Mesenchymal stem cell (in vitro differentiated cells and primary cell): ENCODE results near the gene OTOP1.
A peak's percentile ranks its signal among the peaks of the same experiment; 100 is the strongest.
"Not testable (repeated sequence)": the region's sequence is repeated elsewhere in the genome, so short reads cannot be mapped to it uniquely, and the experiment has no call there.

Experiments
- DNase-seq: peaks from one replicate; pipeline ENCODE4 v3.0.0-alpha.2; 2013
- H2AFZ ChIP-seq: one replicate; pipeline ENCODE4 v1.6.1; 2013; ENCODE audit warnings: low read depth, mild to moderate bottlenecking, control low read depth, inconsistent platforms, low read length, moderate library complexity
- H2AK5ac ChIP-seq: 2 replicates; pipeline ENCODE4 v1.6.1; 2013; ENCODE audit warnings: low read length, moderate library complexity, mild to moderate bottlenecking, inconsistent platforms; ENCODE audit not compliant: severe bottlenecking
- H2BK120ac ChIP-seq: one replicate; pipeline ENCODE4 v1.6.1; 2013; ENCODE audit warnings: low read depth, mild to moderate bottlenecking, inconsistent platforms, low read length, moderate library complexity
- H2BK12ac ChIP-seq, 2 experiments: one replicate each; pipeline ENCODE4 v1.6.1; 2013; ENCODE audit warnings: inconsistent platforms in 2 of 2, low read length in 2 of 2, mild to moderate bottlenecking in 2 of 2, moderate library complexity in 2 of 2, control low read depth in 1 of 2
- H2BK15ac ChIP-seq: one replicate; pipeline ENCODE4 v1.6.1; 2013; ENCODE audit warnings: mild to moderate bottlenecking, low read depth, inconsistent platforms; ENCODE audit not compliant: poor library complexity, severe bottlenecking
- H2BK5ac ChIP-seq: 2 replicates; pipeline ENCODE4 v1.6.1; 2013; ENCODE audit warnings: low read depth, mild to moderate bottlenecking, low read length, control low read depth, inconsistent platforms; ENCODE audit not compliant: poor library complexity, severe bottlenecking
- H3K14ac ChIP-seq, 2 experiments: one replicate each; pipeline ENCODE4 v1.6.1; 2013; ENCODE audit warnings: inconsistent platforms in 2 of 2, low read length in 2 of 2, control low read depth in 1 of 2, mild to moderate bottlenecking in 1 of 2, moderate library complexity in 1 of 2
- H3K18ac ChIP-seq, 2 experiments: one replicate each; pipeline ENCODE4 v1.6.1; 2013; ENCODE audit warnings: inconsistent platforms in 2 of 2, low read length in 2 of 2, control low read depth in 1 of 2, low read depth in 1 of 2, mild to moderate bottlenecking in 1 of 2
- H3K23ac ChIP-seq, 2 experiments: one replicate each; pipeline ENCODE4 v1.6.1; 2013; ENCODE audit warnings: inconsistent platforms in 2 of 2, low read length in 2 of 2, mild to moderate bottlenecking in 2 of 2, moderate library complexity in 2 of 2, control low read depth in 1 of 2
- H3K27ac ChIP-seq: 2 replicates; pipeline ENCODE4 v1.5.1; 2013; ENCODE audit warnings: mild to moderate bottlenecking, moderate library complexity, low read length, control low read depth, inconsistent platforms; ENCODE audit not compliant: poor library complexity, severe bottlenecking
- H3K27me3 ChIP-seq, 2 experiments: 2 replicates each; pipeline versions ENCODE4 v1.6.1 to v1.7.0; 2013; ENCODE audit warnings: low read length in 2 of 2, mild to moderate bottlenecking in 2 of 2, moderate library complexity in 2 of 2, control low read depth in 1 of 2, inconsistent platforms in 1 of 2; ENCODE audit not compliant: control insufficient read depth in 1 of 2, insufficient read depth in 1 of 2
- H3K36me3 ChIP-seq, 2 experiments: 2 replicates each; pipeline versions ENCODE4 v1.6.1 to v1.7.0; 2013; ENCODE audit warnings: low read length in 2 of 2, control low read depth in 1 of 2, inconsistent platforms in 1 of 2, low read depth in 1 of 2, mild to moderate bottlenecking in 1 of 2; ENCODE audit not compliant: insufficient read depth in 2 of 2, control insufficient read depth in 1 of 2
- H3K4ac ChIP-seq, 2 experiments: one replicate each; pipeline ENCODE4 v1.6.1; 2013; ENCODE audit warnings: inconsistent platforms in 2 of 2, low read length in 2 of 2, mild to moderate bottlenecking in 2 of 2, moderate library complexity in 2 of 2, control low read depth in 1 of 2, low read depth in 1 of 2
- H3K4me1 ChIP-seq: 2 replicates; pipeline ENCODE4 v1.6.1; 2013; ENCODE audit warnings: low read depth, low read length, control low read depth; ENCODE audit not compliant: control insufficient read depth, insufficient read depth
- H3K4me2 ChIP-seq: 2 replicates; pipeline ENCODE4 v1.6.1; 2013; ENCODE audit warnings: low read length, mild to moderate bottlenecking, inconsistent platforms; ENCODE audit not compliant: poor library complexity, severe bottlenecking
- H3K4me3 ChIP-seq, 2 experiments: 2 replicates each; pipeline versions ENCODE4 v1.5.1 to v1.7.0; 2013; ENCODE audit warnings: low read length in 2 of 2, mild to moderate bottlenecking in 2 of 2, control low read depth in 1 of 2, low read depth in 1 of 2; ENCODE audit not compliant: insufficient read depth in 1 of 2
- H3K79me1 ChIP-seq: replicated peaks from 2 replicates; pipeline ENCODE4 v1.6.1; 2013; ENCODE audit warnings: mild to moderate bottlenecking, control low read depth, low read length, inconsistent platforms; ENCODE audit not compliant: poor library complexity, severe bottlenecking
- H3K9ac ChIP-seq: 2 replicates; pipeline ENCODE4 v1.7.0; 2013; ENCODE audit warnings: mild to moderate bottlenecking, low read length, moderate library complexity
- H3K9me3 ChIP-seq: 2 replicates; pipeline ENCODE4 v1.7.0; 2013; ENCODE audit warnings: mild to moderate bottlenecking, low read length; ENCODE audit not compliant: control insufficient read depth
- H4K8ac ChIP-seq: one replicate; pipeline ENCODE4 v1.6.1; 2013; ENCODE audit warnings: inconsistent platforms, mild to moderate bottlenecking, low read length, moderate library complexity
- H4K91ac ChIP-seq: one replicate; pipeline ENCODE4 v1.6.1; 2013; ENCODE audit warnings: mild to moderate bottlenecking, low read length, inconsistent platforms
- WGBS: methylation state at CpG from one replicate; pipeline ENCODE4 v1.1.7; 2013; ENCODE audit warnings: mixed read lengths; 5-methylcytosine and 5-hydroxymethylcytosine counted together

The OTOP1 gene

GRCh38 chr4:4254666-4255065 lies 27.9 kb upstream of the OTOP1 start:
- DNase-seq, result no peak
- no peaks in the 10 kb centered on the region for H3K4me1 ChIP-seq
- H2AFZ ChIP-seq, result no peak overlapping the region
- no peak overlapping the region for H2BK5ac ChIP-seq
- H3K9me3 ChIP-seq, result no peaks in the 10 kb centered on the region
- no peak overlapping the region for H4K8ac ChIP-seq
- H3K9ac ChIP-seq, result no peak overlapping the region
- H2BK120ac ChIP-seq, result no peak overlapping the region
- H3K27me3 ChIP-seq, result peaks cover 30 to 31% of the 10 kb centered on the region in 2 experiments
- no peaks in the 10 kb centered on the region for H3K79me1 ChIP-seq
- no peak overlapping the region for H3K23ac ChIP-seq
- no peak overlapping the region for H2BK12ac ChIP-seq
- 89% methylated on average over 6 of the region's 6 CpGs for WGBS
- no peak overlapping the region for H2BK15ac ChIP-seq
- no peak overlapping the region for H3K14ac ChIP-seq
- no peak overlapping the region for H3K4me3 ChIP-seq
- H3K36me3 ChIP-seq, result no peaks in the 10 kb centered on the region
- no peak overlapping the region for H2AK5ac ChIP-seq
- no peak overlapping the region for H3K27ac ChIP-seq
- no peak overlapping the region for H3K18ac ChIP-seq
- H3K4ac ChIP-seq, result no peak overlapping the region
- no peak overlapping the region for H4K91ac ChIP-seq
- no peak overlapping the region for H3K4me2 ChIP-seq

- 82% methylated on average over 11 of the region's 11 CpGs for WGBS
- H3K36me3 ChIP-seq, result no peaks in the 10 kb centered on the region
Observed at GRCh38 chr4:4254199-4254598, 27.5 kb upstream of the OTOP1 start.

GRCh38 chr4:4249866-4250265 lies 23.1 kb upstream of the OTOP1 start:
- 96% methylated on average over 7 of the region's 8 CpGs for WGBS

More at GRCh38 chr4:4254199-4254598, 27.5 kb upstream of the OTOP1 start:
- Histone ChIP-seq H3K27ac (no peak overlapping the region), H3K18ac (no peak overlapping the region), H4K91ac (no peak overlapping the region), H3K9me3 (no peaks in the 10 kb centered on the region), H2BK12ac (no peak overlapping the region), H3K4me3 (no peak overlapping the region), H4K8ac (no peak overlapping the region), H3K4me1 (no peaks in the 10 kb centered on the region), H2AFZ (no peak overlapping the region), H3K23ac (no peak overlapping the region), H2BK120ac (no peak overlapping the region), H3K79me1 (no peaks in the 10 kb centered on the region), H3K27me3 (peaks cover 27 to 30% of the 10 kb centered on the region in 2 experiments), H3K4ac (no peak overlapping the region), H3K4me2 (no peak overlapping the region), H2BK5ac (no peak overlapping the region), H2AK5ac (no peak overlapping the region), H2BK15ac (no peak overlapping the region), H3K14ac (no peak overlapping the region), H3K9ac (no peak overlapping the region)
- no peak for DNase-seq

GRCh38 chr4:4249342-4249741 lies 22.6 kb upstream of the OTOP1 start:
- not testable (repeated sequence) for H2BK5ac ChIP-seq, H3K23ac ChIP-seq, H3K27ac ChIP-seq, H2BK12ac ChIP-seq, H2AK5ac ChIP-seq, H3K18ac ChIP-seq, H4K91ac ChIP-seq, DNase-seq, H4K8ac ChIP-seq, H3K4me2 ChIP-seq, H3K14ac ChIP-seq, H3K4me1 ChIP-seq, H2AFZ ChIP-seq, H2BK120ac ChIP-seq, H3K9me3 ChIP-seq, H2BK15ac ChIP-seq, H3K4ac ChIP-seq
- WGBS, result 96% methylated on average over 15 of the region's 15 CpGs
- Histone ChIP-seq H3K36me3 (peaks cover 10 to 20% of the 10 kb centered on the region in 2 experiments), H3K9ac (peak overlapping the region; percentile 96), H3K79me1 (peaks cover 17% of the 10 kb centered on the region), H3K27me3 (peaks cover 3 to 11% of the 10 kb centered on the region in 2 experiments), H3K4me3 (peak overlapping the region in 1 of 2 experiments; percentile 89)

More at GRCh38 chr4:4249866-4250265, 23.1 kb upstream of the OTOP1 start:
- no peak overlapping the region for H4K8ac ChIP-seq
- H3K4me3 ChIP-seq, result no peak overlapping the region
- H3K4me2 ChIP-seq, result no peak overlapping the region
- no peak overlapping the region for H3K4ac ChIP-seq
- H3K27me3 ChIP-seq, result peaks cover 6 to 16% of the 10 kb centered on the region in 2 experiments
- H3K9ac ChIP-seq, result no peak overlapping the region
- H4K91ac ChIP-seq, result no peak overlapping the region
- H2BK12ac ChIP-seq, result no peak overlapping the region
- H2BK5ac ChIP-seq, result no peak overlapping the region
- peaks cover 5 to 14% of the 10 kb centered on the region in 2 experiments for H3K36me3 ChIP-seq
- no peak overlapping the region for H2BK120ac ChIP-seq
- no peak overlapping the region for H2BK15ac ChIP-seq
- no peak overlapping the region for H3K23ac ChIP-seq
- no peaks in the 10 kb centered on the region for H3K9me3 ChIP-seq
- no peak overlapping the region for H3K18ac ChIP-seq
- no peak overlapping the region for H3K27ac ChIP-seq
- H2AK5ac ChIP-seq, result no peak overlapping the region
- DNase-seq, result no peak
- H2AFZ ChIP-seq, result no peak overlapping the region
- peaks cover 13% of the 10 kb centered on the region for H3K79me1 ChIP-seq
- H3K4me1 ChIP-seq, result peaks cover 7% of the 10 kb centered on the region
- H3K14ac ChIP-seq, result no peak overlapping the region
